A204.1 (cell line): ENCODE results near the gene GRID1.
"Not testable (repeated sequence)": the region's sequence is repeated elsewhere in the genome, so short reads cannot be mapped to it uniquely, and the experiment has no call there.

Experiments
- FAIRE-seq: peaks from 2 replicates; lab custom pipeline; 2012; peaks lifted over from hg19 to GRCh38; lab: Jason Lieb, UNC

The GRID1 gene

DNA sequence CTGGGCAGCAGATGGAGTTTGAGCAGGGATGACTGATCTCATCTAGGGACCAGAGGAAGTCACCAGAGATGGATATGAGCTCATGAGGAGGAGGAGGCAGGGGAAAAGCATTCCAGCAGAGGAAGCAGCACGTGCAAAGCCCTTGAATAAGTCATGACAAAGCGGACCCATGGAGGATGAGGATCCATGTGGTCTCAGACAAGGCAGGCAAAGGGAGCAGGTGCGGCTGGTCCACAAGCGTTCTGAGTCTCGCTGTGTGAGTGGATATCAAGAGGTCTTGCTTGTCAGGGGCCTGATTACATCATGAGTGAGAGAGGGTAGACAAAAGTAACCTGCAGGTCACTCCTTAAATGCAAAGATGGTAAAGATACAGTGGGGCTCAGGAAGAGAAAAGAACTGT, 307.6 kb downstream of the GRID1 start:
- FAIRE-seq, result no peak

GRCh38 chr10:86057708-86058107, 308.9 kb downstream of the GRID1 start:
- no peak for FAIRE-seq

- FAIRE-seq, result no peak
These were observed 309.9 kb downstream of the GRID1 start for GRCh38 chr10:86056672-86057071.

DNA sequence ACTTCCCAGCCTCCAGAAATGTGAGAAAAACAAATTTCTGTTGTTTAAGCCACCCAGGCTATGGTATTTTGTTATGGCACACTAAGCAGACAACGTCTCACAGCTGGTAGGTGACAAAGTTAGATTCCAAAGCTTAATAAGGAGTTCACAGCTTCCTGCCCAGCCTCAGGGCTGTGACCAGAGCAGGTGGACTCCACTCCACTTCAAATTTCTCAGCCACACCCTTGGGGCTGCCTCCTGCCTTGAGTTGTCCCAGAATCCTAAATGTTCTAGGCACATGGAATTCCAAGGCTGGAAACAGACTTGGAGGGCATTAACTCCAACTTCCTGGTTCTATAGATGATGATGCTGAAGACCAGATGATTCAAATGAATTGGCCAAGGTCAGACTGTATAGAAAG, 310.7 kb downstream of the GRID1 start:
- FAIRE-seq, result no peak

- FAIRE-seq, result no peak
These were observed 312.9 kb downstream of the GRID1 start for GRCh38 chr10:86053675-86054074.

DNA sequence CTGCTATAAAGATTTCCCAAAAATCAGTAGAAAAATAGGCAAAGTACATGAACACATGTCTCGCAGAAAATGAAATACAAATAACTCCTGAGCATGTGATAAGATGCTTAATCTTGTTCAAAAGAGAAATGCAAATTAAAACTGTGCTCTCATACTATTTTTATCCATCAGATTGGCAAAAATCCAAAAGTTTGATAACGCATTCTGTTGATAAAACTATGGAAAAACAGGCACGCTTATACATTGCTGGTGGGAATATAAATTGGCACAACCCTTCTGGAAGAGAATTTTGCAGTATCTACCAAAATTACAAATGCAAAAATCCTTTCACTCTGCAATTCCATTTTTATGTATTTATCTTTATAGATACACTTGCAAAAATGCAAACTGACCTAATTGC, 315.0 kb downstream of the GRID1 start:
- no peak for FAIRE-seq

DNA sequence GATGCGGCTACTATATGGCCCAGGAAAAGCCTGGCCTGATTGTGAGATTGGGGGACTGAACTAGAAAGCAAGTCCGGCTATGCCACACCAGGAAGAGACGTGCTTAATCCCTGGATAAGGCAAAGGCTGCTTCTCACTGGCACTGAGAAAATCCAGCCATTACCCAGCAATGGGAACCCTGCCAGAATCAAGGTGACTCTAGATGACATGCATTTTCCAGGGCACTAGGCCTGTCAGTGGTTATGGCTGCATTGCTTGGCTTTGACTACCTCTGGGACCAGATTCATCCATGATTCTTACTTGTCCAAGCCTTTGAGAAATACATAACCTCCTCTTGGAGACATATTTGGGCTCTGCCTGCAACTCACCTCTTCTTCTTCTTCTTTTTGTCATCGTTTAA, 317.2 kb downstream of the GRID1 start:
- FAIRE-seq, result no peak

- FAIRE-seq, result no peak
These were observed 317.6 kb downstream of the GRID1 start for GRCh38 chr10:86048973-86049372.

DNA sequence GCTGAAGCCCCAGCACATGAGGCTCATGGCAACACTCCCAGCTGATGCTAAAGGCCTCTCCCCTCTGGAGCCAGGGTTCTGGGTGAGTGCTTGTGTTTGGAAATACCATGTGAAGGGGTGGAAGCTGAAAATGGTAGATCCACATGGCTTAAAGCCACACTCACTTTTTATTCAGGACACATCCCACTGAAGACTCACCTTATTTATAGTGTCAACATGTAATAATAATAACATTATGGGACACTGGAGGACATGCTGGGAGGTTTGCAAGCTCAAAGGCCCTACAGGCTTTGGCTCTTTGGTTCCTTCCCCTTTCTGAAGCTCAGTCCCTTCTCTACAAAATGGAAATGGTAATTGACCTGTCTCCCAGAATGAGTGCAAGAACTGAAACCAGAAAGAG, 318.0 kb downstream of the GRID1 start:
- no peak for FAIRE-seq

DNA sequence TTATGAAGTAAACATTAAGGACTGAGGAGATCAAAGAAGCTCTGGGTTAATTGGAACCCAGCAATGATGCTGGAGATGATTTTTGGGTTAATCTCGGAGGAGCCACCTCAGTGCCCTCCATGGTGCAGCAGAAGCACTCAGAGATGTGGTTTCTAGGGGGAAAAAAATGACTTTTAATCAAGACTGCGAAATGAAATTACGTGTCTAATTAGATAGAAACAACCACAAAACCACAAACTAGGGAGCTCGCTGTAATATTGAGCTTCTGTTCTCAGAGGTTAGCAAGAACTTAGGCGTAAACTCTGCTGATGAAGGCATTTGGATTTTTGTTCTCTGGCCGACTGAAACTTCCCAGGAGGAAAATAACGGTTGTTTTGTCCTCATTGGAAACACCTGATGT, 319.0 kb downstream of the GRID1 start:
- FAIRE-seq, result no peak

- no peak for FAIRE-seq
These were observed 319.6 kb downstream of the GRID1 start for GRCh38 chr10:86046845-86047460.

GRCh38 chr10:86045896-86046295, 320.7 kb downstream of the GRID1 start:
- no peak for FAIRE-seq

DNA sequence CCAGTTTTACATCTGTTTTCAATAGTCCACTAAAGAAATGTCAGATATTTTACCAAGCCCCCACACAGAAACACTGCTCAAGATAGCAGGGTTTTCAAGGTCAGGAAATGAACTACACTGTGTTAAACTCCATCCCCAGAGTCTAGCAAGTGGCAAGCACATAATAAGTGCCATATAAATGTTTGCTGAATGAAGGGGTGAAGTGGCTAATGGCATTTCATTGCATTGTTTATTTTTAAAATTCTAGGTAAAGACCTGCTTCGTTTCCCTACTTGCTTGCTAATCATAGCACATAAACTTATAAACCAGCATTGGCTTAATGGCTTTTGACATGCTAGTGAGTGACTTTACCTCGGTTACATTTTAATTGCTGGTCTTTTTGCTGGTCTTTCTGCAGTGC, 322.6 kb downstream of the GRID1 start:
- FAIRE-seq, result no peak

- no peak for FAIRE-seq
These were observed 323.4 kb downstream of the GRID1 start for GRCh38 chr10:86043236-86043635.

DNA sequence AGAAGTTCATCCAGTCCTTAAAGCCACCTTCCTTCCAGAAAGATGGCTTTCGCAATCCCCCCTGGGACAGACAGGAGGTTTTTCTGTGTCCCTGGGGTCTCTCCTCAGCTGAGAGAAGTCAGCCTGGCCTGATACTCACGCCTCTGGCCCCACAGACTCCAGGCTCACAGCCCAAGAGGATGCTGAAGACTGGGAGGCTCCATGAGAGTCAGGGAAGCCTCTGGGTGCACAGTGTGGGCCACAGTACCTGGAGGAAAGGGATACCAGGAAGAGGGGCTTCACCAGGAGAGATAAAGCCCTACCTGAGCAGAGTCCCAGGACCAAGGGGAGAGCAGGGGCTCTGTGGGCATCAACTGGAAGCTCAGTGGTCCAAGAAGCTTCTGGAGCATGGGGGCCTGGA, 324.4 kb downstream of the GRID1 start:
- FAIRE-seq, result no peak

DNA sequence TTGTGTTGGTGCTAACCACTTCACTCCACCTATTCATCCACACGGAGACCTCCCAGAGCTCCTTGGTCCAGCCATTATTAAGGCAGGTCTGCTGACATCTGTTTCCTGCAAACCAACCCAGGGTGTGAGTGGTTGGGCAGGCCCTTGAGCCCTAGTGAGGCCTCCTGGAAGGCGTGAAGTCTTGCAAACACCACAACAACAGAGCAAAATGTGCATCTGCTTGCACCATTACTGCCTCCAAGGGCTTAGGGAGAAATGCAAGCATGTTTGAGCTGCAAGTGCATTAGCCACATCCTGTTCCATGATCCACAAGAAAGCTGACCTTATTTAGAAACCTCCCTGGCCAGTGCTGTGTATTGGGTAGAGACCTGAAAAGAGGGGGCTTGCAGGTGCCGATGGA, 325.5 kb downstream of the GRID1 start:
- no peak for FAIRE-seq

DNA sequence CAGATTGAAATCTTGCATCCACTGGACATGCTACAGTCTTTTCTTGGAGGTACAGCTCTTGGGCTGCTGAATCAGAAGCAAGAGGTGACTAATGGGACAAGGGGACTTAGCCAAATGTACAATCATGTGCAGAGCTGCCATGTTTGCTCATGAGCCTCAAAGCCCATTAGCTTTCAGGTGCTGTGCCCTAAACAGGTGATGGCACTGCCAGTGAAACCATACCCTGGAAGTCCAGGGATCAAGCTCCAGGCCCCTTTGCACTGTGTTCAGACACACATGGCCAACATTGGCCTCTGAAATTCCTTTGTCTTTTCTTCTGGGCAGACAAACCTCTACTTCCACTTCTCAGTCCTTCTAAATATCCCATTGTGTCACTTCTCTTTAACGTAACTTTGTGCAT, 328.2 kb downstream of the GRID1 start:
- no peak for FAIRE-seq

DNA sequence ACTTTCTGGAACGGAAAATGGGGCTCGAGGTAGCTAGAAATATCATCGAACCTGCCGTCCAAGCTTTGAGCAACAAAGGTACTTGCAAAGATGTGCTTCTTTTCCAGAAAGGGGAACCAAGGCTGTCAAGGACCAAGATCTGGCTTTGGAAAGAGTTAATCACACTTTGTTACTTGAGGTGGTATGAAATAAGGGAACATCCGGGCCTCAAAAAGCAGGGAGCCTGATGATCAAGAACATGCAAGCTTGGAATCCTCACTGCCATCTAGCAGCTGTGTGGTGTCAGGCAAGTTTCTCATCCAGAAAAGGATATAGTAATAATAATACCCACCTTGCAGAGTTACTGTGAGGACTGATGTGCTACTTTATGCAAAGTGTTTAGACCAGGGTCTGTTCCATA, 329.5 kb downstream of the GRID1 start:
- no peak for FAIRE-seq

DNA sequence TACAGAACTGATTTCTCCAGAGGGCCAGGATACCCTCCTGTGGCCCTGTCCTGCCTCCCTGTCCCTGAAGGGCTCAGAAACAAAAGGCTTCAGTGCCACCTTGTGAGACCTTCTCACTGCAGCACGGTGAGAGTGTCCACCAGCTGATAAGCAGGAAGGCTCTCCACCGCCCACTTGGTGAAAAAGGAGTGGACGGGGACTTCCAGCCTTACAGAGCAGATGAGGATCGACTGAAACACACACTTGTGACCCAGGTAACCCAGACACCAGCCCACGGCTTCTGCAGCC, 330.1 kb downstream of the GRID1 start:
- no peak for FAIRE-seq

GRCh38 chr10:86035791-86036543, 330.6 kb downstream of the GRID1 start:
- FAIRE-seq, result no peak

DNA sequence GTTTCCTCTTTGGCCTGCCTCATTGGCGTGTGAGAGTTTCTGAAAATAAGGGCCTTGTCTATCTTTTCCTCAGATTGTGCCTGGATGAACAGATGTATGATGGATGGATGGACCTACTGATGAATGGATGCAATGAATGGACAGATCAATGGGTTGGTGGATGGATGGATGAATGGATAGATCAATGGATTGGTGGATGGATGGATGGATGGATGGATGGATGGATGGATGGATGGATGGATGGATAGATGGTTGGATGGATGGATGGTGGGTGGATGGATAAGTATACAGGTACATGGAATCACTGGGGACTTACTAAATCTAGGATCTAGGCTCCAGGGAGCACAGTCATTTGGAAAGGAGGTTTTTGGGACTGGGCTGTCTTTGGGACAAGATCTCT, 331.9 kb downstream of the GRID1 start:
- FAIRE-seq, result no peak

GRCh38 chr10:86033581-86033980, 333.0 kb downstream of the GRID1 start:
- no peak for FAIRE-seq

DNA sequence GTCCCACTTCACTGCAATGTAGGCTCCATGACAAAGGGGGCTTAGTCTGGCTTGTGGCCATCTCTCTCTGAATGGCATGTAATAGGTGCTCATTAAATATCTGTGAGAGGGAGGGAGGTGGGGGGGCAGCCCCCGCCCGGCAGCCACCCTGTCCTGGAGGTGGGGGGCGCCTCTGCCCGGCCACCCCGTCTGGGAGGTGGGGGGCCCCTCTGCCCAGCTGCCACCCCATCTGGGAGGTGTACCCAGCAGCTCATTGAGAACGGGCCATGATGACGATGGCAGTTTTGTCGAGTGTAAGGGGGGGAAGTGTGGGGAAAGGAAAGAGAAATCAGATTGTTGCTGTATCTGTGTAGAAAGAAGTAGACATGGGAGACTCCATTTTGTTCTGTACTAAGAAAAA, 334.5 kb downstream of the GRID1 start:
- FAIRE-seq, result not testable (repeated sequence)

GRCh38 chr10:86030312-86030711, 336.3 kb downstream of the GRID1 start:
- FAIRE-seq, result no peak

GRCh38 chr10:86027346-86027745, 339.2 kb downstream of the GRID1 start:
- FAIRE-seq, result no peak
